HG03060 (cell line): ENCODE results near the gene CECR2.
"Not testable (repeated sequence)": the region's sequence is repeated elsewhere in the genome, so short reads cannot be mapped to it uniquely, and the experiment has no call there.

Source experiments
- ATAC-seq: cut with Tn5 transposase; IDR thresholded peaks from one replicate; pipeline ENCODE4 v1.9.1; 2021; ENCODE audit warnings: low read depth, moderate number of reproducible peaks; ENCODE audit not compliant: unreplicated experiment

Gene CECR2

DNA sequence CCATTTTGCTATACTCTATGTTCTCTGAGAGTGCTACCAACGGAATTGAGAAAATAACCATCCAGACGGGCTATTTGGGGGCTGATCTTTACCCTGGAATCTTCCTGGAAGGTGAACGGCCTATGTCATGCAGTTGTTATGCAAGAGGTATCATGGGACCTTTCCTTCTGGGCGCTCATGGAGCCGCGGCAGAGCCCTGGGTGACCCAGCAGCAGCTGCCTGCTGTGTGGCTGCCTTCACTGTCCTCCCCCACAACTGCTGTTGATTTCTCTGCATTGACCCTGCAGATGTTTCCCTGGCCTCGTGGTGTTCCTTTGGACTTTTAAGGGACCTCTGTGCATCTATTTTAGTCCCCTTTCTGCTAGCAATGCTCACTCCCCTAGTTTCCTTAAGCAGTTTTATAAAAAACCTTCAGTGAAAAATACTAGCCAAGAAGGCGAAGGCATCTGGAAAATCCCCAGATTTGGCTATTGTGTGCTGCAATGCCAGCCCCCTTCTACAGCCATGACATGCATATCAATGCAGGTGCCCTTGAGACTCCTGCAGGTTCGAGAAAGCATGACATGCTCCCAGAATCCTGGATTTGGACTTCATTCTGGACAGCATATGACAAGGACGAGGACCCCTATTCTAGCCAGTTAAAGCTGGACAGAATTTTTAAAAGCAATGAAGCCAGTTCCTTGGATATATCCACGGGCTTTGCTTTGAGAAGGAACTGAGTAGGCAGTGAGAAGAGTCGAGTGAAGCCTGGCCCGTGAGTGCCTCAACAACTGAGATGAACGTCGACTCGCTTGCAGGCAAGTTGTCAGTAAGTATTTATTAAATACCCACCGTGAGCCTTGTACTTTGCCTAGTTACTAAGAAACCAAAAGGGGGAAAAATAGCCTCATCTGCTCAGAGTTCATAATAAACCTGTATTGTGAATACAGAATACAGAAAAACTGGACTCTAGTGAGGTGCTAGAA, 193.9 kb downstream of the CECR2 start, which contains the start of gene SLC25A18:
Gene SLC25A18, plus strand, starts transcription at position 593 of the 965 bp plus-strand sequence. CDS start 16,447 bp downstream, outside the sequence.
- no peak for ATAC-seq

GRCh38 chr22:17563936-17564391, 194.7 kb downstream of the CECR2 start:
- no peak for ATAC-seq

- not testable (repeated sequence) for ATAC-seq
Measured at GRCh38 chr22:17566016-17566687, 196.9 kb downstream of the CECR2 start.

- no peak for ATAC-seq
Measured at GRCh38 chr22:17566776-17567175, 197.5 kb downstream of the CECR2 start.

- ATAC-seq, result no peak
Measured at GRCh38 chr22:17569971-17570511, 200.8 kb downstream of the CECR2 start.

DNA sequence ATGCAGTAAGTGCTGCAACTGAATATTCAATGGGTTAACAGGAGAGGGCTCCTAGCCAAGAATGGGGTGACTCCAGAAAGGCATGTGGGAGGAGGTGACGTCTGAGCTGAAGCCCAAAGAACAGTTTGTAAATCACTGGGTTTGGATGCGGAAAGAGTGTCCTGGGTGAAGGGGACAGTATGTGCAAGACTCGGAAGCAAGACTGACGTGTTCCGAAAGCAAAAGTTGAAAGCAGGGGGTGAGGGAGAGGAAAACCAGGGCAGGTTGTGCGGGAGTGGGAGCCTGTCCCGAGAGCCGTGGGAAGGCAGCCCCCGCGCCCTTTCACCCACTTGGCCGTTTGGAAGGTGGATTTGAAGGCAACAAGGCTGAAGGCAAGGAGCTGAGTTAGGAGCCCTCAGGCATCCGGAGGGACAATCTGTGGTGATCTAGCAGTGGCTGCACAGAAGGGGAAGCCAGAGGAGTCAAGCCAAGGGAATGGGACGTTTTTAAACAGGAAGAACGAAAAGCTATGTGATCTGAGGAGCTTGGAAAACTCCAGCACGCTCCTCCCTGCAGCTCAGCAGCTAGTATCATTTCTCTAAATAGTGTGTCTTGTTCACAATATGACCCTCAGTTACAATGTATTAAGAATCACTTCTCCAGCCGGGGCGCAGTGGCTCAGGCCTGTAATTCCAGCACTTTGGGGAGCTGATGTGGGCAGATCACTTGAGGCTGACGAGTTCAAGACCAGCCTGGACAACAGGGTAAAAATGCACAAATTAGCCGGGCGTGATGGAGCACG, 201.8 kb downstream of the CECR2 start:
- ATAC-seq, result no peak

- ATAC-seq, result no peak
Measured at GRCh38 chr22:17575151-17575550, 205.9 kb downstream of the CECR2 start.

DNA sequence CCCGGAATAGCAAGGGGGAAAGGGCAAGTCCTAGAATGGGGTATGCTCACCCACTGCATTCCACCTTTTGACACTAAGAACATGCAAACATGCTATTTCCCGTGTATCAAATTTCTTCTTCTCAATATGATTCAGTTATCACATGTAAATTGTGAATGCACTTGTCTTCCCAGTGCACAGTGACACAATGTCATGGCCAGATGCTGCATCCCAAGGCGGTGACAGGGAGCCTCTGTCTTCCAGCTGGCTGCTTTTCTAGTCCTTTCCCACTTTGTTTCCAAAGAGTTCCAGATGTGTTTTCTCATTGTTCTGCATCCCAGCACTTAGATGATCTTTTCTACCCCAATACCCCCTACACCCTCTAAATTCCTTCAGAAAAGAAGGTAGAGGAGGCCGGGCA, 206.4 kb downstream of the CECR2 start:
- no peak for ATAC-seq

GRCh38 chr22:17576470-17576869, 207.2 kb downstream of the CECR2 start:
- no peak for ATAC-seq

- ATAC-seq, result no peak
Measured at GRCh38 chr22:17578136-17578754, 209.0 kb downstream of the CECR2 start.

DNA sequence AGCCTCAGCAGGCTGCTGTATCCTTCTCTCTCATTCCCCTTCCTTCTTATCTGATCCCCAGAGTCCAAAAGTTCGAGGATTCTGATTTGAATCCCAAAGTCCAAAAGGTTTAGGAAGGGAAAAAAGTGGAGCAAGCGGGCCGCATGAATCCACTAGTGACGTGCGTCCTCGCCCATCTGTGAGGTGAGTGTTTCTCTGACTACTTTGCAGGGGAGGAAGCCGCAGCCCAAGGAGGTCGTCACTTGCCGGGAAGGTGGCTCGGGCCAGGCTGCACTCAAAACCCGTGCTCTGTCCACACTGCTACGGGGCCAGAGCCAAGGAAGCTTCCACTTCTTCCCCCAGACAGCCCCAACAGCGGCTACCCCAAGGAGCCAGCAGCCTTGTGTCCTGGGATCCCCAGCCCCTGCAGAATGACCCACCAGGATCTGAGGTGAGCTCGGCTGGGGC, 210.3 kb downstream of the CECR2 start:
- ATAC-seq, result no peak

DNA sequence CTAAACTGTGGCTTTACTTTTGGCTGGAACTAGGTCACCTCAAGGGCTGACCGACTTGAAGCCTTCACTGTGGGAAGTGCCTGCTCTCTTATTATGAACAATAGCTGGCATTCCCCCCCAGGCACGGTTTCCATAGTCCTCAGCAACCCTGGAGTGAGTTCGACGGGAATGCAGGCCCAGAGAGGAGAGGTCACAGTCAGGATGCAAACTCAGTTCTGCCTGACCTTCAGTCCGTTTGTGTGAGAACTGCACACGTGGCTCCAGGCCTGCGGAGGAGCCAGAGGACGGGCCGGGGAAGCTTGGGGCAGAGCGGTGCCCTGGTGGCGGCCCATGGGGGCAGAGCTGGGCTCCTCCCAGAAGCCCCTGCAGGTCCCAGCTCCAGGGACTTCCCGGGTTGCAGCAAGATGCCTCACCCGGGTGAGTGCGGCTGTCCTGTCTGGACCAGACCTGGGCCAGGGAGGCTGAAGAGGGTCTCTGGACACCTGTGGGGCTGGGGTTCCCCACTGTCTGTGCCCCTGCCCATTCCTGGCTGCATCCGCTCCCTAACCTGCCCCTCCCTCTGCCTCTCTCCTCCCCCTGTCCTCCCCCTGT, 211.3 kb downstream of the CECR2 start:
- ATAC-seq, result no peak

DNA sequence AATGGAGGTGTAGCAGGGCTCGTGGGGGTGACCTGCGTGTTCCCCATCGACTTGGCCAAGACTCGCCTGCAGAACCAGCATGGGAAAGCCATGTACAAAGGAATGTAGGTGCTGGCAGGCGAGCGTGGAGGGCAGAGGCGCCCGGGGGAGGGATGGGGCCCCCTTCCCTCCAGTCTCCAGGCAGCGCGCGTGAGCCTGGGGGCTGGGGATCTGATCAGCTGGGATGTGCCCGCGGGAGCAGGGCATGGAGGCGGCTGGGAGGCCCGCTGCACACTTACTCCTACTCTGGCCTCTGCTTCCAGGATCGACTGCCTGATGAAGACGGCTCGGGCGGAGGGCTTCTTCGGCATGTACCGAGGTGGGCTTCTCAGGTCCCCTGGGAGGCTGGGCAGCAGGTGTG, 211.8 kb downstream of the CECR2 start:
- no peak for ATAC-seq

GRCh38 chr22:17581631-17582030, 212.4 kb downstream of the CECR2 start:
- ATAC-seq, result no peak

DNA sequence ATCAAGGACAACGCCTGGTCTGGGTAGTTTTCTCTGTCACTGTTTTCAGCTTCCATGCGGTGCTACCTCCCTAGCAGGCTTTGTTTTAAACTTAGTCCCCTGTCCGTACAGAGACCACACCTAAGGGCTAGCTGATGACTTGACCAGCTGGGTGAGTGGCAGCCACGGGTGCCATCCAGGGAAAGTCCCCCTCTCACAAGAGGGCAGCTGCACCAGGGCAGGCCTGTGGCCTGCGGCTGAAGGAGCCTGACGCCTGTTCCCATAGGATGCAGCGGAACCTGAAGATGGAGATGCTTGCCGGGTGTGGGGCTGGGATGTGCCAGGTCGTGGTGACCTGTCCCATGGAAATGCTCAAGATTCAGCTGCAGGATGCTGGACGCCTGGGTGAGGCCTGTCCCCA, 213.9 kb downstream of the CECR2 start:
- ATAC-seq, result no peak

GRCh38 chr22:17586831-17587440, 217.7 kb downstream of the CECR2 start:
- ATAC-seq, result no peak

DNA sequence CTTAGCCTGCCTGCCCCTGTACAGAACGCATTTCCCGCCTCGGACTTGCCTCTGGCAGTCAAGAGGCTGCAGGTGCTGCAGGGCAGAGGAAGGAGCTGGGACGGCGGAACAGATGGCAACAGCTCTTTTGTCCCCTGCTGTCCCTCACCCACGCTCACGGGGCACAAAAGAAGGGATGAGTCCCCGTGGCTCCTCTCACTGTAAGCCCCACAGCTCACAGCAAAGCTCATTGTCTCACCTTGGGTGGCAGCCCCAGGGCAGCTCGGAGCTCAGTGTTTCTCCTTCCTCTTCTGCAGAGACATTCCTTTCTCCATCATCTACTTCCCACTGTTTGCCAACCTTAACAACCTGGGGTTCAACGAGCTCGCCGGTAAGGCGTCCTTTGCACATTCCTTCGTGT, 218.4 kb downstream of the CECR2 start:
- no peak for ATAC-seq

DNA sequence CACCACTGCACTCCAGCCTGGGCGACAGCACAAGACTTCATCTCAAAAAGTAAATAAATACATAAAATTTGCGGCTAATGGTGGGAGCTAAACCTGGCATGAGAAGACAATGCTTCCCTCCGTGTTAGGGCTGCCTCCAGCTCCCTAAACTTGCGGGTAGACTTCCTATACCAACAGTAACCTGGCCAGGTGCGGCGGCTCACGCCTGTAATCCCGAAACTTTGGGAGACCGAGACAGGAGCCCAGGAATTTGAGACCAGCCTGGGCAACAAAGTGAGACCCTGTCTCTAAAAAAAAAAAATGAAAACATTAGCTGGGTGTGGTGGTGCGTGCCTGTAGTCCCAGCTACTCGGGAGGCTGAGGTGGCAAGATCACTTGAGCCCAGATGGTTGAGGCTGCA, 219.3 kb downstream of the CECR2 start:
- ATAC-seq, result no peak

DNA sequence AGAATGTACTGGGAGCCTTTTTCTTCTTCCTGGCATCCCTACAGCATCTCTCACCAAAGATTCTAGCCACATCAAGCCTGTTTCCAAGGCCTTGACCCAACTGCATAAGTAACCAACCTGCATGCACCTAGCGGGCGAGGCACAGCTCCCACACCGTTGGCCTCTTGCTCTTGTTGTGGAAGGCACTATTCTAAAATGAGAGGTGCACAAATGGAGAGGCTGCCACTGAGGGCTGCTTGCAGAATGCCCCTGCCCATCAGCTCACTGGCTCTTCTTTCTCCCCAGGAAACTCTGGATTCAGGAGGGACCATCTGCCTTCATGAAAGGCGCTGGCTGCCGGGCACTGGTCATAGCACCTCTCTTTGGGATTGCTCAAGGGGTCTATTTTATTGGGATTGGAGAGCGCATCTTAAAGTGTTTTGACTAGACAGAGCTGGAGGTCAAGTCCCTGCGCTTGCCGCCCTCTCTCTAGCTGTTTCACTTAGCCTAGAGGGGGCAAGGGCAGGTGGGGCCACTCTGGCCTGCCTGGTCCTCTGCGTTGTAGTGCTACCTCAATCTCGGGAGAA, 220.6 kb downstream of the CECR2 start:
- ATAC-seq, result no peak
